Osteocyte (in vitro differentiated cells): Measurements from ENCODE around the gene IFT52. TPM values are rescaled to one million over a fixed set of nuclear protein-coding genes. Genes with fewer than 3 reads are reported as not detected.
A peak's percentile ranks its signal among the peaks of the same experiment; 100 is the strongest.

Experiments used
- DNase-seq: peaks from one replicate; pipeline ENCODE4 v3.0.0; 2021; ENCODE audit warnings: mixed read lengths; ENCODE audit not compliant: unreplicated experiment; ENCODE audit errors: extremely low spot score
- H3K27ac Mint-ChIP-seq: one replicate; pipeline ENCODE4 v1.8.0; 2021; ENCODE audit warnings: mild to moderate bottlenecking, mixed read lengths; ENCODE audit not compliant: unreplicated experiment
- H3K27me3 Mint-ChIP-seq: one replicate; pipeline ENCODE4 v1.8.0; 2021; ENCODE audit warnings: mixed read lengths; ENCODE audit not compliant: unreplicated experiment
- H3K36me3 Mint-ChIP-seq: one replicate; pipeline ENCODE4 v1.8.0; 2021; ENCODE audit warnings: mixed read lengths; ENCODE audit not compliant: unreplicated experiment
- H3K4me1 Mint-ChIP-seq: one replicate; pipeline ENCODE4 v1.8.0; 2021; ENCODE audit warnings: mixed read lengths; ENCODE audit not compliant: unreplicated experiment
- H3K4me3 Mint-ChIP-seq: one replicate; pipeline ENCODE4 v1.8.0; 2021; ENCODE audit warnings: mild to moderate bottlenecking, moderate library complexity, mixed read lengths; ENCODE audit not compliant: unreplicated experiment
- H3K9me3 Mint-ChIP-seq: one replicate; pipeline ENCODE4 v1.8.0; 2021; ENCODE audit warnings: mixed read lengths; ENCODE audit not compliant: unreplicated experiment
- total RNA-seq: library from RNA; stranded (reverse); gene quantifications from 2 replicates; pipeline ENCODE4 v1.2.1, GENCODE V29; 2021
- TF ChIP-seq, protein P1 (sequence below): fragments of 200-600 bp; sonication (generic); IDR thresholded peaks from 2 replicates; pipeline ENCODE4 v1.5.0; 2021; ENCODE audit warnings: antibody characterized with exemption, mild to moderate bottlenecking, moderate library complexity

Gene IFT52
- total RNA-seq, 1 donor from 2014 or later: 55.3 TPM

DNA sequence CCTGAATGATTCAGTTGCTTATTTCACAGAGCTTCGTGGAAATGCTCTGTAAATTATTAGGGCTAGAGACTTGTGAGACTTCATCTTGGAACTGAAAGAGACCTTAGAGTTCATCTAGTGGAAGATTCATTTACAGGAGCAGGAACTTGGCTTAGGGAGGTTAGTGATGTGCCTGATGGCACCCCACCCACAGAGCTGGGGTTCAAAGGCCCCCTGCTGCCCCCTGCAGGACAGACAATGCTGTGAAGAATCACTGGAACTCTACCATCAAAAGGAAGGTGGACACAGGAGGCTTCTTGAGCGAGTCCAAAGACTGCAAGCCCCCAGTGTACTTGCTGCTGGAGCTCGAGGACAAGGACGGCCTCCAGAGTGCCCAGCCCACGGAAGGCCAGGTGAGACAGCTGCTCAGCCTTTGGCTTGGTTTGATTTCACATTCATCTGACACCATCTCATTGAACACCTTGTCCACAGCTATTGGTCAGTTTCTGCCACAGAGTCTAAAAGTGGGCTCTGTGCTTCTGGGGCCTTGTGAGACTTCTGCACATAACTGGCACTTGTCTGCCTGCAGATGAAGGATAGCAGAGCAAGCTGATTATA is 101.3 kb downstream of the IFT52 start:
- Mint-ChIP-seq H3K9me3 (no peaks in the 10 kb centered on the region), H3K4me3 (no peak overlapping the region), H3K4me1 (no peaks in the 10 kb centered on the region), H3K27me3 (no peaks in the 10 kb centered on the region), H3K27ac (no peak overlapping the region), H3K36me3 (no peaks in the 10 kb centered on the region)
- TF ChIP-seq, protein P1, sequence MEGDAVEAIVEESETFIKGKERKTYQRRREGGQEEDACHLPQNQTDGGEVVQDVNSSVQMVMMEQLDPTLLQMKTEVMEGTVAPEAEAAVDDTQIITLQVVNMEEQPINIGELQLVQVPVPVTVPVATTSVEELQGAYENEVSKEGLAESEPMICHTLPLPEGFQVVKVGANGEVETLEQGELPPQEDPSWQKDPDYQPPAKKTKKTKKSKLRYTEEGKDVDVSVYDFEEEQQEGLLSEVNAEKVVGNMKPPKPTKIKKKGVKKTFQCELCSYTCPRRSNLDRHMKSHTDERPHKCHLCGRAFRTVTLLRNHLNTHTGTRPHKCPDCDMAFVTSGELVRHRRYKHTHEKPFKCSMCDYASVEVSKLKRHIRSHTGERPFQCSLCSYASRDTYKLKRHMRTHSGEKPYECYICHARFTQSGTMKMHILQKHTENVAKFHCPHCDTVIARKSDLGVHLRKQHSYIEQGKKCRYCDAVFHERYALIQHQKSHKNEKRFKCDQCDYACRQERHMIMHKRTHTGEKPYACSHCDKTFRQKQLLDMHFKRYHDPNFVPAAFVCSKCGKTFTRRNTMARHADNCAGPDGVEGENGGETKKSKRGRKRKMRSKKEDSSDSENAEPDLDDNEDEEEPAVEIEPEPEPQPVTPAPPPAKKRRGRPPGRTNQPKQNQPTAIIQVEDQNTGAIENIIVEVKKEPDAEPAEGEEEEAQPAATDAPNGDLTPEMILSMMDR: peak; percentile 60
- DNase-seq: no peak

DNA sequence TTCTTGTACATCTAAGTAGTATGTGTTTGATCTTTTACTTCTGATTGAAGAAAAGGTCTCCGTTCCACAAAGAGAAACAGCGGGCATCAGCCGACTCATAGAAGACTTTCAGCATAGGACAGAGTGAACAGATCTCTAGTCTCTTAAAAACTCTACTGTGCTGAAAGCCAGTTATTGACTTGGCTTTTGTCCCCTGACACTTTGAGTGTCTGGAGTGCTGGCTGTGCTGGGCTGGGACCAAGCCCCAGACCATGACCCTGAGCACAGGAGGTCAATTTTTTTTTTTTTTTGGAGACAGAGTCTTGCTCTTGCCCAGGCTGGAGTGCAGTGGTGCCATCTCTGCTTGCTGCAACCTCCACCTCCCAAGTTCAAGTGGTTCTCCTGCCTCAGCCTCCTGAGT is 104.0 kb downstream of the IFT52 start:
- Mint-ChIP-seq H3K27ac (no peak overlapping the region), H3K4me3 (no peak overlapping the region), H3K4me1 (no peaks in the 10 kb centered on the region)

DNA sequence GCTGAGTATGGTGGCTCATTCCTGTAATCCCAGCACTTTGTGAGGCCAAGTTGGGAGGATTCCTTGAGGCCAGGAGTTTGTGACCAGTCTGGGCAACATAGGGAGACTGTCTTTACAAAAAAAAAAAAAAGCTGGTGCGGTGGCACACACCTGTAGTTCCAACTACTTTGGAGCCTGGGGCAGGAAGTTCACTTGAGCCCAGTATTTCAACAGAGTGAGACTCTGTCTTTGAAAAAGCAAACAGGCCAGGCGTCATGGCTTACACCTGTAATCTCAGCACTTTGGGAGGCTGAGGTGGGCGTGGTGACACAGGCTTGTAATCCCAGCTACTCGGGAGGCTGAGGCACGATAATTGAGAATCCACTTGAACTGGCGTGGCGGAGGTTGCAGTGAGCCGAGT is 104.8 kb downstream of the IFT52 start:
- Mint-ChIP-seq H3K4me1 (no peaks in the 10 kb centered on the region), H3K4me3 (no peak overlapping the region), H3K27me3 (no peaks in the 10 kb centered on the region), H3K27ac (no peak overlapping the region), H3K9me3 (no peaks in the 10 kb centered on the region), H3K36me3 (no peaks in the 10 kb centered on the region)
- TF ChIP-seq, protein P1: no peak
- no peak for DNase-seq

More for the DNA sequence above, 104.0 kb downstream of the IFT52 start:
- H3K27me3 Mint-ChIP-seq: no peaks in the 10 kb centered on the region
- H3K36me3 Mint-ChIP-seq: no peaks in the 10 kb centered on the region
- no peak for DNase-seq
- no peaks in the 10 kb centered on the region for H3K9me3 Mint-ChIP-seq
- TF ChIP-seq, protein P1: no peak

Other genes starting within 250 kb of the IFT52 start
- 197 and 200 TPM in 2 replicates for gene SRSF6, start 133.0 kb upstream of the IFT52 start, total RNA-seq
- 14.1 and 17.5 TPM in 2 replicates for gene L3MBTL1, start 83.2 kb upstream of the IFT52 start, total RNA-seq
- gene SGK2, start 31.9 kb upstream of the IFT52 start, total RNA-seq: 0.52 and 2.5 TPM in 2 replicates
- gene MYBL2, start 76.2 kb downstream of the IFT52 start, total RNA-seq: 14.7 and 16.1 TPM in 2 replicates
- not detected in 2 replicates for gene GTSF1L, start 136.1 kb downstream of the IFT52 start, total RNA-seq